C4-2B (cell line): ENCODE results near the gene HCST.

Source experiments
- ZFX ChIP-seq: fragments of 450-650 bp; IDR thresholded peaks from 2 replicates; pipeline ENCODE4 v1.6.1; 2017
- TF ChIP-seq, protein P1 (sequence below): fragments of 450-650 bp; conservative IDR thresholded peaks from 2 replicates; pipeline ENCODE4 v1.5.1; 2017; ENCODE audit warnings: mild to moderate bottlenecking

DNA sequence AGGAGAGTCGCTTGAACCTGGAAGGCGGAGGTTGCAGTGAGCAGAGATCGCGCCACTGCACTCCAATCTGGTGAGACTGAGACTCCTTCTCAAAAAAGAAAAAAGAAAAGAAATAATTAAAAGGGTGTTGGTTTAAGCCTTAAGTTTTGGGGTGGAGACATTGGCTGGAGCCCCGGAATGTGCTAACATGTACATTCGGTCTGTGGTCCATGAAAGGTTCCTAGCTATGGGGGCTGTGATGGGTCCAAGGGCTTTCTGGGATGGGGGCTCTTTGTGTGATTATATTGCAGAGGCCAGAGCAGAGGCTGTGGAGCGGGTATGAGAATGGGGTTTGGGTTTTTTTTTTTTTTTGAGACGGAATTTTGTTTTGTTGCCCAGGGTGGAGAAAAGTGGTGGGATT, 16.4 kb upstream of the HCST start:
- TF ChIP-seq, protein P1, sequence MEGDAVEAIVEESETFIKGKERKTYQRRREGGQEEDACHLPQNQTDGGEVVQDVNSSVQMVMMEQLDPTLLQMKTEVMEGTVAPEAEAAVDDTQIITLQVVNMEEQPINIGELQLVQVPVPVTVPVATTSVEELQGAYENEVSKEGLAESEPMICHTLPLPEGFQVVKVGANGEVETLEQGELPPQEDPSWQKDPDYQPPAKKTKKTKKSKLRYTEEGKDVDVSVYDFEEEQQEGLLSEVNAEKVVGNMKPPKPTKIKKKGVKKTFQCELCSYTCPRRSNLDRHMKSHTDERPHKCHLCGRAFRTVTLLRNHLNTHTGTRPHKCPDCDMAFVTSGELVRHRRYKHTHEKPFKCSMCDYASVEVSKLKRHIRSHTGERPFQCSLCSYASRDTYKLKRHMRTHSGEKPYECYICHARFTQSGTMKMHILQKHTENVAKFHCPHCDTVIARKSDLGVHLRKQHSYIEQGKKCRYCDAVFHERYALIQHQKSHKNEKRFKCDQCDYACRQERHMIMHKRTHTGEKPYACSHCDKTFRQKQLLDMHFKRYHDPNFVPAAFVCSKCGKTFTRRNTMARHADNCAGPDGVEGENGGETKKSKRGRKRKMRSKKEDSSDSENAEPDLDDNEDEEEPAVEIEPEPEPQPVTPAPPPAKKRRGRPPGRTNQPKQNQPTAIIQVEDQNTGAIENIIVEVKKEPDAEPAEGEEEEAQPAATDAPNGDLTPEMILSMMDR = no peak
- TF ChIP-seq ZFX = no peak
